Cardiac muscle cell (in vitro differentiated cells and primary cell): Measurements from ENCODE around the gene U2SURP. TPM values are rescaled to one million over a fixed set of nuclear protein-coding genes. Genes with fewer than 3 reads are reported as not detected.

Source experiments
- DNase-seq, 2 donors: peaks; one replicate each; pipeline versions ENCODE4 v3.0.0 to v3.0.0-alpha.2; 2010 to 2017; ENCODE audit warnings: low read depth in 1 of 2, low spot score in 1 of 2
- H3K27ac ChIP-seq: fragments of 200-600 bp; sonication (generic); 2 replicates; pipeline ENCODE4 v1.5.1; 2016
- H3K27me3 ChIP-seq: fragments of 200-600 bp; sonication (generic); 2 replicates; pipeline ENCODE4 v1.6.0; 2016; ENCODE audit warnings: control low read depth
- H3K36me3 ChIP-seq: fragments of 200-600 bp; sonication (generic); 2 replicates; pipeline ENCODE4 v1.5.1; 2016; ENCODE audit warnings: control low read depth
- H3K4me1 ChIP-seq: fragments of 200-600 bp; sonication (generic); 2 replicates; pipeline ENCODE4 v1.8.1; 2017; ENCODE audit warnings: low read depth, mild to moderate bottlenecking, mixed run types
- H3K4me3 ChIP-seq: fragments of 200-600 bp; sonication (generic); 2 replicates; pipeline ENCODE4 v1.5.1; 2016; ENCODE audit warnings: mild to moderate bottlenecking
- H3K9me3 ChIP-seq: fragments of 200-600 bp; sonication (generic); 2 replicates; pipeline ENCODE4 v1.5.1; 2017; ENCODE audit warnings: low read depth, mild to moderate bottlenecking, control low read depth
- CTCF ChIP-seq: IDR thresholded peaks from 2 replicates; pipeline ENCODE4 v1.5.1; 2012; ENCODE audit warnings: low read depth, mild to moderate bottlenecking, low read length
- polyA plus RNA-seq: library from polyadenylated mRNA; unstranded; fragments of >200 nt; fragmentation: Nextera tagmentation; extraction: Ambion mirVana; gene quantifications from 2 replicates; pipeline ENCODE4 v1.2.1, GENCODE V29; 2016
- total RNA-seq: library from RNA; depleted of rRNA; stranded (reverse); fragments of >200 nt; gene quantifications from 2 replicates; pipeline ENCODE4 v1.2.3, GENCODE V29; 2016

The U2SURP gene
- total RNA-seq: 30.1 and 89.0 TPM in 2 replicates
- polyA plus RNA-seq: 66.4 and 91.5 TPM in 2 replicates

GRCh38 chr3:143001369-143002082 is at the start of gene U2SURP:
Gene U2SURP (plus strand): TSS chr3:143001570. CDS start chr3:143001629, 59 bp downstream.
- Histone ChIP-seq H3K27ac (peak within 1 kb of the TSS; percentile 98), H3K4me1 (peaks cover 14% of the 10 kb centered on the region), H3K4me3 (peak within 1 kb of the TSS; percentile 76), H3K36me3 (no peaks in the 10 kb centered on the region), H3K9me3 (no peaks in the 10 kb centered on the region), H3K27me3 (no peaks in the 10 kb centered on the region)
- no peak for TF ChIP-seq CTCF
- peak; percentile 99 to 100 for DNase-seq

- peaks cover 6% of the 10 kb centered on the region for H3K4me1 ChIP-seq
- no peak overlapping the region for H3K4me3 ChIP-seq
- H3K27ac ChIP-seq: no peak overlapping the region
- DNase-seq: no peak
- TF ChIP-seq CTCF: no peak
- no peaks in the 10 kb centered on the region for H3K36me3 ChIP-seq
- no peaks in the 10 kb centered on the region for H3K27me3 ChIP-seq
- H3K9me3 ChIP-seq: no peaks in the 10 kb centered on the region
These were observed 49.6 kb upstream of the U2SURP start for GRCh38 chr3:142951794-142952193.

- H3K27ac ChIP-seq: no peak overlapping the region
- no peaks in the 10 kb centered on the region for H3K9me3 ChIP-seq
- H3K27me3 ChIP-seq: no peaks in the 10 kb centered on the region
- TF ChIP-seq CTCF: no peak
- peaks cover 13% of the 10 kb centered on the region for H3K4me1 ChIP-seq
- no peak overlapping the region for H3K4me3 ChIP-seq
- H3K36me3 ChIP-seq: no peaks in the 10 kb centered on the region
- no peak for DNase-seq
These were observed 48.8 kb upstream of the U2SURP start for GRCh38 chr3:142952272-142953193.

- Histone ChIP-seq H3K27me3 (no peaks in the 10 kb centered on the region), H3K9me3 (no peaks in the 10 kb centered on the region), H3K27ac (no peak overlapping the region), H3K4me1 (peaks cover 22% of the 10 kb centered on the region), H3K36me3 (no peaks in the 10 kb centered on the region), H3K4me3 (no peak overlapping the region)
- DNase-seq: no peak
- no peak for TF ChIP-seq CTCF
These were observed 47.9 kb upstream of the U2SURP start for GRCh38 chr3:142953443-142953842.

GRCh38 chr3:142958707-142959106 is 42.7 kb upstream of the U2SURP start:
- no peak for DNase-seq
- TF ChIP-seq CTCF: no peak
- Histone ChIP-seq H3K27ac (no peak overlapping the region), H3K4me1 (peaks cover 24% of the 10 kb centered on the region), H3K4me3 (no peak overlapping the region), H3K9me3 (no peaks in the 10 kb centered on the region), H3K36me3 (no peaks in the 10 kb centered on the region), H3K27me3 (peaks cover 12% of the 10 kb centered on the region)
